GM19193 (cell line): ENCODE results near the gene WNK1.

Experiments used
- POLR2A ChIP-seq: IDR thresholded peaks from 4 replicates; pipeline ENCODE4 v1.6.1; 2011; ENCODE audit not compliant: insufficient read depth, insufficient read length; ENCODE audit errors: extremely low read depth

The WNK1 gene

GRCh38 chr12:920676-921075 is 168.3 kb downstream of the WNK1 start:
- TF ChIP-seq POLR2A, result no peak

DNA sequence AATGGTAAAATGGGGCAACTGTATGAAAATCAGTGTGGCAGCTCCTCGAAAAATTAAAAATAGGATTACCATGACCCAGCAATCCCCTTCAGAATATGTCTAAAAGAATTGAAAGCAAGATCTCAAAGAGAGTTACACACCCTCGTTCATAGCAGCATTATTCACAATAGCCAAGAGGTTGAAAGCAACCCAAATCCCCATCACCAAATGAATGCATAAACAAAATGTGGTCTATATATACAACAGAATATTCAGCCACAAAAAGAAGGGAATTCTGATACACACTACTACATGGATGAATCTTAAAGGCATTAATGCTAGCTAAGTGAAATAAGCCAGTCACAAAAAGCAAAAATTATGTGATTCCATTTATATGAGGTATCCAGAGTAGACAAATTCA is 169.9 kb downstream of the WNK1 start:
- no peak for TF ChIP-seq POLR2A

DNA sequence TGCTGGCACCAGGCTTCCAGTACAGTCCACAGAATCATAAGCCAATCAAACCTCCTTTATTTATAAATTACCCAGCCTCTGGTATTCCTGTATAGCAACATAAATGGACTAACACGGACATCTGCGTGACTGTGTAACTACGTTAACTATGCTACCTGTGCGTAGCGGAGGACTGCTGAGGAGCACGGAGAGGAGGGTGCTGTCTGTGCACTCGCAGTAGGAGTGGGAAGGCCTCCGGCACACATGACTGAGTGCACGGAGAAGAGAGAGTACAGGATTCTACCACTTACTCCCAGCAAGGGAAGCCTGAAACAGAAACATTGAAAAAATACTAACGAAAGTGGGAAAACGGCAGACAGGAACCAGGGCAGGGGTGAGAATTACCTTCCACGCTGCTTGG is 174.3 kb downstream of the WNK1 start:
- no peak for TF ChIP-seq POLR2A

GRCh38 chr12:931060-931459 is 178.7 kb downstream of the WNK1 start:
- no peak for TF ChIP-seq POLR2A

DNA sequence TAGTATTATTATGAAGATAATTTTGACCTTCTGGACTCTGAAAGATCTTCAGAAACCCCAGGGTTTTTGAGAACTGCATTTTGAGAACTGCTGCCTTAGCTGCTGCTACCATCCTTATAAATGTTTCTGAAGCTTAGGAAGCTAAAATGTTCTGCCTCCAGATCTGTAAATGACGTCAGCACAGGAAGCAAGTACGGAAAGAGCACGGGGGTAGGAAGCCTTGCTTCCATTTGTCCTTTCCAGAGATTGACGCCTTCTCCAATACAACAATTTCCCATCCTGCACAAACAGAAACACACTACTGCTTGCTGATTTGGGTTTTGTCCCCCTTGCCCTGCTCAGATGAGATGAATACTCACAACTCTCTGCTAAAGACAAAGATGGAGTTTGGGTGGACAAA is 179.2 kb downstream of the WNK1 start:
- TF ChIP-seq POLR2A, result no peak

- TF ChIP-seq POLR2A, result no peak
These were observed 184.3 kb downstream of the WNK1 start for GRCh38 chr12:936377-937345.

- no peak for TF ChIP-seq POLR2A
These were observed 186.4 kb downstream of the WNK1 start for GRCh38 chr12:938810-939209.

DNA sequence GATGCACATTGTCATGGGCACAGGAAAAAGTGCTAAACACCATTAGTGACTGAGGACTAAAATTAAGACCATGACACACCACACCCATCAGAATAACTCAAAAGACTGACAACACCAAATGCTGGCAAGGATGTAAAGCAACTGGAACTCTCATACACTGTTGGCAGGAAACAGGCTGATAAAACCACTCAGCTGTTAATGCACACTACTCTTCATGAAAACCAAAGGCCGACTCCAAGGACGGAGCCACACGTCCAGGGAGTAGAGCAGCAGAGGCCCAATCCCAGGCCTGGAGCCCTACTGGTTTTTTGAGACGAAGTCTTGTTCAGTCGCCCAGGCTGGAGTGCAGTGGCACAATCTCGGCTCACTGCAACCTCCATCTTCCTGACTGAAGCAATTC is 190.7 kb downstream of the WNK1 start:
- TF ChIP-seq POLR2A, result no peak

- no peak for TF ChIP-seq POLR2A
These were observed 191.8 kb downstream of the WNK1 start for GRCh38 chr12:944211-944610.

GRCh38 chr12:946212-946611 is 193.8 kb downstream of the WNK1 start:
- no peak for TF ChIP-seq POLR2A

- TF ChIP-seq POLR2A, result no peak
These were observed 194.3 kb downstream of the WNK1 start for GRCh38 chr12:946631-947030.

DNA sequence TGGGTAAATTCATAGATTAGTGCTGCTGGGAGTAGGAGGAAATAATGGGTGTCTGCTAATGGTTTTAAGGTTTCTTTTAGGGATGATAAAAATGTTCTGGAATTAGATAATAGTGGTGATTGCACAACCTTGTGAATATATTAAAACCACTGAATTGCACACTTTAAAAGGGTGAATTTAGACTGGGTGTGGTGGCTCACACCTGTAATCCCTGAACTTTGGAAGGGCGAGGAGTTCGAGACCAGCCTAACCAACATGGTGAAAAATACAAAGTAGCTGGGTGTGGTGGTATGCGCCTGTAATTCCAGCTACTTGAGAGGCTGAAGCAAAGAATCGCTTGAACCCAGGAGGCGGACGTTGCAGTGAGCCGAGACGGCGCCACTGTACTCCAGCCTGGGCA is 195.9 kb downstream of the WNK1 start:
- TF ChIP-seq POLR2A, result no peak

DNA sequence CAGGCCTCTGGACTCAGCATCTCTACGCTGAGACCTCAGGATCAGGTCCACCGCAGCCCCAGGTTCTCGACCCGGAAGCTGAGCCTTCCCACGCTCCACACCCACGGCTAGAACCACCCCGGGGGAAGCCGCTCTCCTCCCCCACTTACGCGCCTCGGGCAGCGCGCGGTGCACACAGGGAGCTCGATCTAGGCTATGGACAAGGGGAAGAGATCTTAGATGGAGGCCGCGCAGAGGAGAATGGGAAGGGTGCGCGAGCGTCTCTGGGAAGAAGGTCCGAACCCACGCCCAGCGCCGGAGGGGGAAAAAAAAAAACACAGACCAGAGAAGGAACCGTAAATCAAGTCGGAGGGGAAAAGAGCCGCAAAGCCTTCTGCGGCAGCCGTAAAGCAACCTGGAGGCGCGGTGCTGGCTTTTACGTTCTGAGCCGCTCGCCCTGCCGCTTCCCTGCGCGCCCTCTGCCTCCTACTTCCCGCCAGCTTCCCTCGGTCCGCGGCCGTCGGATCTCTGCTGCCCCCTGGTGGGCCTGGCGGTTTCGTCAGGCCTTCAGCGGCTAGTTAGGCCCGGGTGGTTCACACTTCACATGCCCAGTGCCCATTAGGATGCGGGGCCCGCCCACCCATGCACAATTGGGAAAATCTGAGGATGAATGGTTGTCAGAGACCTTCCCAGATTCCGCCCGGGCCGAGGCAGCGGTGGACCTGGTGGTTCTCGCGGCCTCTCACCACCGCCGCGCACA is 197.2 kb downstream of the WNK1 start, which contains the start of gene RAD52:
TSS of gene RAD52 (minus strand) at position 242 of the 739 bp plus-strand sequence. CDS start 16,636 bp downstream, outside the sequence.
- peak; percentile 93 for TF ChIP-seq POLR2A

GRCh38 chr12:951176-951575 is 198.8 kb downstream of the WNK1 start:
- TF ChIP-seq POLR2A, result no peak

- no peak for TF ChIP-seq POLR2A
These were observed 201.4 kb downstream of the WNK1 start for GRCh38 chr12:953776-954175.

- no peak for TF ChIP-seq POLR2A
These were observed 202.4 kb downstream of the WNK1 start for GRCh38 chr12:954741-955140.
